ENCODE results near the gene CREBRF. TPM values are rescaled to one million over a fixed set of nuclear protein-coding genes. Genes with fewer than 3 reads are reported as not detected.

The CREBRF gene
- total RNA-seq, 1 donor from 2014 or later: 23.8 TPM

- no peak for DNase-seq (ENCODE audit: extremely low spot score, unreplicated experiment)
- Mint-ChIP-seq H3K27ac (ENCODE audit: unreplicated experiment) (no peak overlapping the region), H3K4me3 (ENCODE audit: unreplicated experiment) (no peak overlapping the region), H3K36me3 (ENCODE audit: unreplicated experiment) (peaks cover 23% of the 10 kb centered on the region), H3K27me3 (ENCODE audit: unreplicated experiment) (no peaks in the 10 kb centered on the region), H3K4me1 (ENCODE audit: unreplicated experiment) (no peaks in the 10 kb centered on the region), H3K9me3 (ENCODE audit: unreplicated experiment) (no peaks in the 10 kb centered on the region)
- TF ChIP-seq, protein P1, sequence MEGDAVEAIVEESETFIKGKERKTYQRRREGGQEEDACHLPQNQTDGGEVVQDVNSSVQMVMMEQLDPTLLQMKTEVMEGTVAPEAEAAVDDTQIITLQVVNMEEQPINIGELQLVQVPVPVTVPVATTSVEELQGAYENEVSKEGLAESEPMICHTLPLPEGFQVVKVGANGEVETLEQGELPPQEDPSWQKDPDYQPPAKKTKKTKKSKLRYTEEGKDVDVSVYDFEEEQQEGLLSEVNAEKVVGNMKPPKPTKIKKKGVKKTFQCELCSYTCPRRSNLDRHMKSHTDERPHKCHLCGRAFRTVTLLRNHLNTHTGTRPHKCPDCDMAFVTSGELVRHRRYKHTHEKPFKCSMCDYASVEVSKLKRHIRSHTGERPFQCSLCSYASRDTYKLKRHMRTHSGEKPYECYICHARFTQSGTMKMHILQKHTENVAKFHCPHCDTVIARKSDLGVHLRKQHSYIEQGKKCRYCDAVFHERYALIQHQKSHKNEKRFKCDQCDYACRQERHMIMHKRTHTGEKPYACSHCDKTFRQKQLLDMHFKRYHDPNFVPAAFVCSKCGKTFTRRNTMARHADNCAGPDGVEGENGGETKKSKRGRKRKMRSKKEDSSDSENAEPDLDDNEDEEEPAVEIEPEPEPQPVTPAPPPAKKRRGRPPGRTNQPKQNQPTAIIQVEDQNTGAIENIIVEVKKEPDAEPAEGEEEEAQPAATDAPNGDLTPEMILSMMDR (IDR thresholded peaks at IDR 0.05): no peak
These were observed 22.7 kb downstream of the CREBRF start for GRCh38 chr5:173078878-173079277.

- no peak overlapping the region for H3K4me3 Mint-ChIP-seq (ENCODE audit: unreplicated experiment)
- no peak for DNase-seq (ENCODE audit: extremely low spot score, unreplicated experiment)
These were observed 33.4 kb downstream of the CREBRF start for GRCh38 chr5:173089581-173089980.

GRCh38 chr5:173090639-173091038 is 34.5 kb downstream of the CREBRF start:
- TF ChIP-seq, protein P1 (IDR thresholded peaks at IDR 0.05): no peak
- H3K27me3 Mint-ChIP-seq (ENCODE audit: unreplicated experiment): no peaks in the 10 kb centered on the region
- peaks cover 17% of the 10 kb centered on the region for H3K4me1 Mint-ChIP-seq (ENCODE audit: unreplicated experiment)
- no peaks in the 10 kb centered on the region for H3K9me3 Mint-ChIP-seq (ENCODE audit: unreplicated experiment)
- DNase-seq (ENCODE audit: extremely low spot score, unreplicated experiment): no peak
- no peak overlapping the region for H3K27ac Mint-ChIP-seq (ENCODE audit: unreplicated experiment)
- no peak overlapping the region for H3K4me3 Mint-ChIP-seq (ENCODE audit: unreplicated experiment)
- peaks cover 29% of the 10 kb centered on the region for H3K36me3 Mint-ChIP-seq (ENCODE audit: unreplicated experiment)

More at GRCh38 chr5:173089581-173089980, 33.4 kb downstream of the CREBRF start:
- peaks cover 10% of the 10 kb centered on the region for H3K4me1 Mint-ChIP-seq (ENCODE audit: unreplicated experiment)
- H3K27me3 Mint-ChIP-seq (ENCODE audit: unreplicated experiment): no peaks in the 10 kb centered on the region
- H3K36me3 Mint-ChIP-seq (ENCODE audit: unreplicated experiment): peaks cover 30% of the 10 kb centered on the region
- no peaks in the 10 kb centered on the region for H3K9me3 Mint-ChIP-seq (ENCODE audit: unreplicated experiment)
- TF ChIP-seq, protein P1 (IDR thresholded peaks at IDR 0.05): no peak
- H3K27ac Mint-ChIP-seq (ENCODE audit: unreplicated experiment): no peak overlapping the region

- Mint-ChIP-seq H3K27me3 (ENCODE audit: unreplicated experiment) (no peaks in the 10 kb centered on the region), H3K36me3 (ENCODE audit: unreplicated experiment) (peaks cover 20% of the 10 kb centered on the region), H3K4me3 (ENCODE audit: unreplicated experiment) (no peak overlapping the region), H3K9me3 (ENCODE audit: unreplicated experiment) (no peaks in the 10 kb centered on the region), H3K4me1 (ENCODE audit: unreplicated experiment) (peaks cover 18% of the 10 kb centered on the region), H3K27ac (ENCODE audit: unreplicated experiment) (no peak overlapping the region)
- TF ChIP-seq, protein P1 (IDR thresholded peaks at IDR 0.05): no peak
- no peak for DNase-seq (ENCODE audit: extremely low spot score, unreplicated experiment)
These were observed 35.8 kb downstream of the CREBRF start for GRCh38 chr5:173091981-173092380.

GRCh38 chr5:173093606-173094005 is 37.5 kb downstream of the CREBRF start:
- DNase-seq (ENCODE audit: extremely low spot score, unreplicated experiment): no peak
- H3K4me3 Mint-ChIP-seq (ENCODE audit: unreplicated experiment): no peak overlapping the region
- H3K4me1 Mint-ChIP-seq (ENCODE audit: unreplicated experiment): peaks cover 21% of the 10 kb centered on the region
- no peaks in the 10 kb centered on the region for H3K27me3 Mint-ChIP-seq (ENCODE audit: unreplicated experiment)
- TF ChIP-seq, protein P1 (IDR thresholded peaks at IDR 0.05): no peak
- H3K36me3 Mint-ChIP-seq (ENCODE audit: unreplicated experiment): peaks cover 20% of the 10 kb centered on the region
- H3K27ac Mint-ChIP-seq (ENCODE audit: unreplicated experiment): peak overlapping the region; percentile 61
- no peaks in the 10 kb centered on the region for H3K9me3 Mint-ChIP-seq (ENCODE audit: unreplicated experiment)
